Measurements from ENCODE around the gene NCOR1. TPM values are rescaled to one million over a fixed set of nuclear protein-coding genes. Genes with fewer than 3 reads are reported as not detected.

Gene NCOR1
- total and polyA plus RNA-seq, 9 of the 15 experiments (the other 6 are each of a cell fraction or from before 2014, with no cell fraction given): 20.2 to 66.5 (median 50.9) TPM

- no peaks in the 10 kb centered on the region for H3K9me3 ChIP-seq (replicated peaks; ENCODE audit: control insufficient read depth, insufficient read depth, low read depth, low read length)
- in situ Hi-C loops (cut with MboI) (no loop called here), intact Hi-C loops (cut with micrococcal nuclease) (no loop called here)
- no TSS peak for BruUV-seq (replicated peaks)
- H3K27ac ChIP-seq (ENCODE audit: extremely low read depth, low read depth, low read length): no peak overlapping the region
- H3K4me3 ChIP-seq: no peak overlapping the region
- ATAC-seq: no peak
- H3K4me2 ChIP-seq (ENCODE audit: insufficient read depth, low read length): no peak overlapping the region
- no peak overlapping the region for H2AFZ ChIP-seq (ENCODE audit: low read depth, low read length)
- DNase-seq (ENCODE audit: extremely low read depth in 1 of 4, low spot score in 3 of 4): no peak
- no peaks in the 10 kb centered on the region for H4K20me1 ChIP-seq (replicated peaks; ENCODE audit: control insufficient read depth, insufficient read depth, low read length)
- peaks cover 3% of the 10 kb centered on the region; the same call in 2 of the 3 replicates for H3K36me3 ChIP-seq (ENCODE audit: control insufficient read depth, insufficient read depth, low read length)
- H3K9me1 ChIP-seq (ENCODE audit: control insufficient read depth, insufficient read depth, low read length): no peaks in the 10 kb centered on the region
- H3K79me2 ChIP-seq (ENCODE audit: control insufficient read depth, insufficient read depth, low read length): peaks cover 37% of the 10 kb centered on the region
- no peaks in the 10 kb centered on the region for H3K27me3 ChIP-seq (ENCODE audit: control insufficient read depth in 2 of 2, insufficient read depth in 2 of 2, low read length in 2 of 2)
- H3K9ac ChIP-seq (ENCODE audit: insufficient read depth in 1 of 2, low read depth in 2 of 2, low read length in 2 of 2): no peak overlapping the region
- ChIA-PET CTCF (ENCODE audit: low intra/inter-chr PET ratio) (no interaction called here), POLR2A (interaction anchor here (0.6 to 1.0 kb wide), 2 partner anchors 24 to 37 kb away, joined by 3 read pairs; partner anchors contain the start of gene NCOR1)
- FAIRE-seq: no peak
- 92% methylated on average over 3 of the region's 5 CpGs for WGBS (ENCODE audit: insufficient coverage, low coverage, missing lambda C conversion rate)
- no peaks in the 10 kb centered on the region for H3K4me1 ChIP-seq (replicated peaks in 1 of 2; ENCODE audit: control insufficient read depth in 2 of 2, insufficient read depth in 2 of 2, low read length in 2 of 2)
- TF ChIP-seq HSF4 (CRISPR knock-in tag; IDR thresholded peaks at IDR 0.05; ENCODE audit: borderline replicate concordance) (no peak), PKNOX1 (IDR thresholded peaks at IDR 0.05) (no peak), NCOA4 (IDR thresholded peaks at IDR 0.05; ENCODE audit: partially characterized antibody) (no peak), ZNF212 (CRISPR knock-in tag; IDR thresholded peaks at IDR 0.05) (no peak), REST (IDR thresholded peaks at IDR 0.05; ENCODE audit: borderline replicate concordance) (no peak), REST (CRISPR knock-in tag; IDR thresholded peaks at IDR 0.05; ENCODE audit: low read depth) (no peak), ELF1 (tag; IDR thresholded peaks at IDR 0.05) (no peak), HNRNPK (IDR thresholded peaks at IDR 0.05; ENCODE audit: low read depth, low read length, poor library complexity, severe bottlenecking) (no peak), NFE2 (IDR thresholded peaks at IDR 0.05; ENCODE audit: low read depth) (no peak), E4F1 (CRISPR knock-in tag; IDR thresholded peaks at IDR 0.05; ENCODE audit: borderline replicate concordance) (no peak), PTBP1 (IDR thresholded peaks at IDR 0.05; ENCODE audit: low read depth, low read length) (no peak), PHF21A (IDR thresholded peaks at IDR 0.05; ENCODE audit: borderline replicate concordance, low read depth) (no peak), ZNF253 (CRISPR knock-in tag; conservative IDR thresholded peaks at IDR 0.05) (no peak)
Measured at GRCh38 chr17:16178836-16179235, 36.5 kb downstream of the NCOR1 start.
